Breast epithelium (tissue), 3 donors: ENCODE results near the gene ADAMTSL5.

Experiments used
- POLR2A ChIP-seq: fragments of 450-650 bp; IDR thresholded peaks from one replicate; pipeline ENCODE4 v1.6.1; 2016; ENCODE audit warnings: antibody characterized with exemption, mild to moderate bottlenecking, moderate library complexity
- TF ChIP-seq, protein P1 (sequence below), 3 donors: fragments of 450-650 bp; IDR thresholded peaks; one replicate each; pipeline ENCODE4 v1.5.1; 2016 to 2017; ENCODE audit warnings: antibody characterized with exemption in 3 of 3, mild to moderate bottlenecking in 3 of 3, moderate library complexity in 3 of 3

DNA sequence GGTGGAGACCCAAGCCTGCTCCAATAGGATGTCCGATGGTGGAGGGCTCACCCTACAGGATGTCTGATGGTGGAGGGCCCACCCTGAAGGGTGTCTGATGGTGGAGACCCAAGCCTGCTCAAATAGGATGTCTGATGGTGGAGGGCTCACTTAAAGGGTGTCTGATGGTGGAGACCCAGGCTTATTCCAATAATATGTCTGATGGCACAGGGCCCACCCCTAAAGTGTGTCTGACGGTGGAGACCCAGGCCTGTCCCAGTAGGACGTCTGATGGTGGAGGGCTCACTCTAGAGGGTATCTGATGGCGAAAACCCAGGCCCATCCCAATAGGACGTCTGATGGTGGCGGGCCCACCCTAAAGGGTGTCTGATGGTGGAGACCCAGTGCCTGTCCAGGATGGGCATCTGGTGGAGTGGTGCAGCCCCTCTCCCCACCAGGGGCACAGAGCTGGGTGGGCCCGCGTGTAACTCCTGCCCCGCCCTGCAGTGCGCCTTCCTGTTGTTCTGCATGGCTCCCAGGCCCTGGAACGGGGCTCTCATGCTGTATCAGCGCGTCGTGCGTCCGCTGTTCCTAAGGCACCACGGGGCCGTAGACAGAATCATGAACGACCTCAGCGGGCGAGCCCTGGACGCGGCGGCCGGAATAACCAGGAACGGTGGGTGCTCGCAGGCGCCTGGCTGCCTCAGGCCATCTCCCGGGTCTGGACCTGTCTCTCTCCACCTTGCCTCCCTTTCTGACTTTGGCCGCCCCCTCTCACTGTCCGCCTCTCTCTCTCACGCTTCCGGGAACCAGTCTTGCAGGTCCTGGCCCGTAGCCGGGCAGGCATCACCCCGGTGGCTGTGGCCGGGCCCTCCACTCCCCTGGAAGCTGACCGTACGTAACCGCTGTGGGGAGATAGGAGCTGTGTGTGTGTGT, 16.8 kb downstream of the ADAMTSL5 start:
- no peak for TF ChIP-seq POLR2A
- TF ChIP-seq, protein P1, sequence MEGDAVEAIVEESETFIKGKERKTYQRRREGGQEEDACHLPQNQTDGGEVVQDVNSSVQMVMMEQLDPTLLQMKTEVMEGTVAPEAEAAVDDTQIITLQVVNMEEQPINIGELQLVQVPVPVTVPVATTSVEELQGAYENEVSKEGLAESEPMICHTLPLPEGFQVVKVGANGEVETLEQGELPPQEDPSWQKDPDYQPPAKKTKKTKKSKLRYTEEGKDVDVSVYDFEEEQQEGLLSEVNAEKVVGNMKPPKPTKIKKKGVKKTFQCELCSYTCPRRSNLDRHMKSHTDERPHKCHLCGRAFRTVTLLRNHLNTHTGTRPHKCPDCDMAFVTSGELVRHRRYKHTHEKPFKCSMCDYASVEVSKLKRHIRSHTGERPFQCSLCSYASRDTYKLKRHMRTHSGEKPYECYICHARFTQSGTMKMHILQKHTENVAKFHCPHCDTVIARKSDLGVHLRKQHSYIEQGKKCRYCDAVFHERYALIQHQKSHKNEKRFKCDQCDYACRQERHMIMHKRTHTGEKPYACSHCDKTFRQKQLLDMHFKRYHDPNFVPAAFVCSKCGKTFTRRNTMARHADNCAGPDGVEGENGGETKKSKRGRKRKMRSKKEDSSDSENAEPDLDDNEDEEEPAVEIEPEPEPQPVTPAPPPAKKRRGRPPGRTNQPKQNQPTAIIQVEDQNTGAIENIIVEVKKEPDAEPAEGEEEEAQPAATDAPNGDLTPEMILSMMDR (IDR thresholded peaks at IDR 0.05), result no peak
